Left ventricle myocardium inferior (tissue), 1 donor: ENCODE data around the gene MINPP1. TPM values are rescaled to one million over a fixed set of nuclear protein-coding genes. Genes with fewer than 3 reads are reported as not detected.

Source experiments
- DNase-seq: peaks from one replicate; pipeline ENCODE4 v3.0.0-alpha.2; 2020
- H3K27ac ChIP-seq: fragments of 200-600 bp; replicated peaks from 2 replicates; pipeline ENCODE4 v1.8.0; 2021
- H3K27me3 ChIP-seq: fragments of 200-600 bp; 2 replicates; pipeline ENCODE4 v1.8.0; 2021; ENCODE audit warnings: low read depth
- H3K36me3 ChIP-seq: fragments of 200-600 bp; 2 replicates; pipeline ENCODE4 v1.8.0; 2021
- H3K4me1 ChIP-seq: fragments of 200-600 bp; 2 replicates; pipeline ENCODE4 v1.8.0; 2021
- H3K4me3 ChIP-seq: fragments of 200-600 bp; 2 replicates; pipeline ENCODE4 v1.8.0; 2021; ENCODE audit warnings: mild to moderate bottlenecking, moderate library complexity
- H3K9me3 ChIP-seq: fragments of 200-600 bp; replicated peaks from 2 replicates; pipeline ENCODE4 v1.8.0; 2021
- CTCF ChIP-seq: fragments of 200-600 bp; IDR thresholded peaks from 2 replicates; pipeline ENCODE4 v1.8.0; 2021; ENCODE audit warnings: antibody characterized with exemption, mild to moderate bottlenecking, borderline replicate concordance
- intact Hi-C: fragments of 100-400 bp; cut with micrococcal nuclease; formaldehyde crosslinking; loops from one replicate; pipeline ENCODE4 v1.11.0; 2022
- total RNA-seq: library from RNA; stranded (reverse); fragmentation: NEBNext Ultra II Directional; extraction: Animal tissue kit (Norgen Biotek cat#: 25700); gene quantifications from one replicate; pipeline ENCODE4 v1.2.1, GENCODE V29; 2021
- donor health status: DM: no; HTN: yes; CAD: no; lungs with severe emphysema.

The MINPP1 gene
- total RNA-seq, 1 donor from 2014 or later, result 5.4 TPM

- DNase-seq, result no peak
- no peaks in the 10 kb centered on the region for H3K9me3 ChIP-seq
- H3K27me3 ChIP-seq, result peaks cover 17% of the 10 kb centered on the region
- H3K27ac ChIP-seq, result no peak overlapping the region
- no peaks in the 10 kb centered on the region for H3K4me1 ChIP-seq
- TF ChIP-seq CTCF, result no peak
- H3K36me3 ChIP-seq, result no peaks in the 10 kb centered on the region
- intact Hi-C loops, result no loop called here
- no peak overlapping the region for H3K4me3 ChIP-seq
These were observed 74.2 kb downstream of the MINPP1 start for GRCh38 chr10:87578842-87579401.

- no peak for DNase-seq
- Histone ChIP-seq H3K36me3 (no peaks in the 10 kb centered on the region), H3K27me3 (peaks cover 17% of the 10 kb centered on the region), H3K4me3 (no peak overlapping the region), H3K9me3 (no peaks in the 10 kb centered on the region), H3K4me1 (no peaks in the 10 kb centered on the region), H3K27ac (no peak overlapping the region)
- intact Hi-C loops, result no loop called here
- no peak for TF ChIP-seq CTCF
These were observed 74.9 kb downstream of the MINPP1 start for GRCh38 chr10:87579563-87579962.

GRCh38 chr10:87580016-87580415 lies 75.3 kb downstream of the MINPP1 start:
- intact Hi-C loops, result no loop called here
- no peaks in the 10 kb centered on the region for H3K9me3 ChIP-seq
- no peak for DNase-seq
- no peak for TF ChIP-seq CTCF
- peaks cover 17% of the 10 kb centered on the region for H3K27me3 ChIP-seq
- no peak overlapping the region for H3K27ac ChIP-seq
- no peaks in the 10 kb centered on the region for H3K4me1 ChIP-seq
- no peak overlapping the region for H3K4me3 ChIP-seq
- no peaks in the 10 kb centered on the region for H3K36me3 ChIP-seq

GRCh38 chr10:87585565-87586514 lies 81.1 kb downstream of the MINPP1 start:
- Histone ChIP-seq H3K4me3 (no peak overlapping the region), H3K36me3 (no peaks in the 10 kb centered on the region), H3K27ac (no peak overlapping the region), H3K9me3 (no peaks in the 10 kb centered on the region), H3K4me1 (no peaks in the 10 kb centered on the region), H3K27me3 (no peaks in the 10 kb centered on the region)
- intact Hi-C loops, result no loop called here
- no peak for DNase-seq
- TF ChIP-seq CTCF, result no peak

- Histone ChIP-seq H3K27me3 (no peaks in the 10 kb centered on the region), H3K36me3 (no peaks in the 10 kb centered on the region), H3K4me3 (no peak overlapping the region), H3K4me1 (peaks cover 14% of the 10 kb centered on the region), H3K27ac (no peak overlapping the region), H3K9me3 (no peaks in the 10 kb centered on the region)
- intact Hi-C loops, result no loop called here
- no peak for TF ChIP-seq CTCF
- no peak for DNase-seq
These were observed 85.0 kb downstream of the MINPP1 start for GRCh38 chr10:87589645-87590051.
